HepG2 (cell line): Measurements from ENCODE around the gene NCOA1. TPM values are rescaled to one million over a fixed set of nuclear protein-coding genes. Genes with fewer than 3 reads are reported as not detected.

Source experiments
- KMT2A ChIP-seq: sonication (generic); formaldehyde crosslinking; IDR thresholded peaks from 2 replicates; pipeline ENCODE4 v1.4.0; 2020; ENCODE audit warnings: missing genetic modification reagents
- MIXL1 ChIP-seq: IDR thresholded peaks from 2 replicates; pipeline ENCODE4 v1.6.1; 2016
- MTA1 ChIP-seq: sonication (generic); formaldehyde crosslinking; IDR thresholded peaks from 2 replicates; pipeline ENCODE4 v1.4.0; 2020; ENCODE audit warnings: missing genetic modification reagents, mild to moderate bottlenecking, borderline replicate concordance
- NONO ChIP-seq, 2 experiments: fragments of 450-650 bp in 1 of 2; sonication (generic) in 1 of 2; formaldehyde crosslinking in 1 of 2; IDR thresholded peaks in 1 of 2; conservative IDR thresholded peaks in 1 of 2; 2 replicates each; pipeline versions ENCODE4 v1.6.1 to v1.8.0; 2017 to 2022; ENCODE audit warnings: mild to moderate bottlenecking in 1 of 2, missing genetic modification reagents in 1 of 2, moderate library complexity in 1 of 2
- PATZ1 ChIP-seq: sonication (generic); formaldehyde crosslinking; IDR thresholded peaks from 2 replicates; pipeline ENCODE4 v1.4.0; 2020; ENCODE audit warnings: missing genetic modification reagents
- PCBP2 ChIP-seq: fragments of 200-400 bp; formaldehyde crosslinking; optimal IDR thresholded peaks from 2 replicates; pipeline ENCODE3; 2018; ENCODE audit warnings: low read length, low read depth; ENCODE audit not compliant: poor library complexity, severe bottlenecking
- RXRB ChIP-seq: IDR thresholded peaks from 2 replicates; pipeline ENCODE4 v1.6.1; 2016; ENCODE audit warnings: borderline replicate concordance, missing genetic modification reagents, missing compliant biosample characterization
- TFDP2 ChIP-seq: sonication (generic); formaldehyde crosslinking; IDR thresholded peaks from 2 replicates; pipeline ENCODE4 v1.4.0; 2020; ENCODE audit warnings: missing genetic modification reagents
- ZBTB46 ChIP-seq: sonication (generic); formaldehyde crosslinking; IDR thresholded peaks from 2 replicates; pipeline ENCODE4 v1.4.0; 2020; ENCODE audit warnings: mild to moderate bottlenecking, missing genetic modification reagents, borderline replicate concordance
- ZHX2 ChIP-seq, 2 experiments: sonication (generic) in 1 of 2; formaldehyde crosslinking in 1 of 2; IDR thresholded peaks; 2 replicates each; pipeline versions ENCODE4 v1.6.1 to v1.9.0; 2014 to 2022; ENCODE audit warnings: antibody characterized with exemption in 1 of 2, borderline replicate concordance in 1 of 2, inconsistent platforms in 1 of 2, low read depth in 1 of 2, missing genetic modification reagents in 1 of 2
- ZNF251 ChIP-seq: sonication (generic); formaldehyde crosslinking; IDR thresholded peaks from 2 replicates; pipeline ENCODE4 v1.9.0; 2021; ENCODE audit warnings: mild to moderate bottlenecking, missing genetic modification reagents
- ZNF33B ChIP-seq: sonication (generic); formaldehyde crosslinking; IDR thresholded peaks from 2 replicates; pipeline ENCODE4 v1.5.1; 2020; ENCODE audit warnings: mild to moderate bottlenecking, missing genetic modification reagents
- ZNF501 ChIP-seq: sonication (generic); formaldehyde crosslinking; IDR thresholded peaks from 2 replicates; pipeline ENCODE4 v1.5.1; 2020; ENCODE audit warnings: mild to moderate bottlenecking, moderate library complexity, missing genetic modification reagents
- ZNF547 ChIP-seq: sonication (generic); formaldehyde crosslinking; IDR thresholded peaks from 2 replicates; pipeline ENCODE4 v1.5.1; 2020; ENCODE audit warnings: mild to moderate bottlenecking, missing genetic modification reagents
- ZNF605 ChIP-seq: sonication (generic); formaldehyde crosslinking; IDR thresholded peaks from 2 replicates; pipeline ENCODE4 v1.8.0; 2022; ENCODE audit warnings: mild to moderate bottlenecking, missing genetic modification reagents
- ZNF674 ChIP-seq: sonication (generic); formaldehyde crosslinking; IDR thresholded peaks from 2 replicates; pipeline ENCODE4 v1.5.0; 2020; ENCODE audit warnings: low read depth, mild to moderate bottlenecking, missing genetic modification reagents
- ZNF780A ChIP-seq: sonication (generic); formaldehyde crosslinking; IDR thresholded peaks from 2 replicates; pipeline ENCODE4 v1.8.0; 2022; ENCODE audit warnings: mild to moderate bottlenecking, missing genetic modification reagents, moderate library complexity
- polyA plus RNA-seq, 8 experiments: library from polyadenylated mRNA; depleted of rRNA in 3 of 8; stranded (reverse) in 7 of 8; unstranded in 1 of 8; fragments of >200 nt; fragmentation: Illumina TruSeq in 4 of 8; extraction: Trizol in 4 of 8; gene quantifications; 2 replicates each; pipeline versions ENCODE4 v1.2.1 to v1.2.3, GENCODE V29; 2011 to 2016; ENCODE audit warnings: low read depth in 4 of 8, missing spikeins in 1 of 8, mixed read lengths in 1 of 8; ENCODE audit not compliant: insufficient read depth in 1 of 8
- total RNA-seq, 5 experiments: library from RNA; depleted of rRNA; stranded (reverse); fragments of >200 nt; fragmentation: Illumina TruSeq; extraction: Trizol; gene quantifications; 2 replicates each; pipeline ENCODE4 v1.2.3, GENCODE V29; 2016; ENCODE audit warnings: low read depth in 1 of 5

NCOA1 gene
- total and polyA plus RNA-seq, 2 of the 13 experiments (the other 11 are each of a cell fraction or from before 2014, with no cell fraction given) = 10.0 to 10.4 TPM

- TF ChIP-seq TFDP2 (CRISPR knock-in tag) (no peak), ZHX2 (IDR thresholded peaks at IDR 0.05; ENCODE audit: low read depth) (no peak), ZHX2 (CRISPR knock-in tag; IDR thresholded peaks at IDR 0.05; ENCODE audit: borderline replicate concordance) (no peak), NONO (IDR thresholded peaks at IDR 0.05) (no peak), NONO (CRISPR knock-in tag; conservative IDR thresholded peaks at IDR 0.05) (no peak), ZBTB46 (no peak), ZNF33B (CRISPR knock-in tag) (peak; percentile 51; the same call in 1 of the 2 replicates), ZNF780A (CRISPR knock-in tag) (no peak), ZNF605 (CRISPR knock-in tag) (peak; percentile 43; the same call in 1 of the 2 replicates), PCBP2 (no peak), ZNF251 (CRISPR knock-in tag) (no peak), RXRB (no peak), KMT2A (CRISPR knock-in tag) (peak; percentile 51; the same call in 1 of the 2 replicates), ZNF547 (CRISPR knock-in tag) (peak; percentile 80), PATZ1 (peak; percentile 78), ZNF501 (CRISPR knock-in tag) (0 out of 2 replicates have a peak, but pooled peaks have one; percentile 23), MIXL1 (no peak), ZNF674 (CRISPR knock-in tag) (no peak), MTA1 (CRISPR knock-in tag) (peak; percentile 57; the same call in 1 of the 2 replicates)
Measured at GRCh38 chr2:24491542-24492420, 727 bp downstream of the NCOA1 start (continued).
